Duodenal mucosa (tissue), 2 donors: Measurements from ENCODE around the gene PUS10.
A peak's percentile ranks its signal among the peaks of the same experiment; 100 is the strongest.

Source experiments
- H3K27ac ChIP-seq: one replicate; pipeline ENCODE4 v1.7.0; 2013; ENCODE audit warnings: low read depth, low read length
- H3K27me3 ChIP-seq, 2 donors: one replicate each; pipeline ENCODE4 v1.7.0; 2013; ENCODE audit warnings: low read length in 2 of 2, control low read depth in 1 of 2; ENCODE audit not compliant: insufficient read depth in 2 of 2, control insufficient read depth in 1 of 2
- H3K36me3 ChIP-seq, 2 donors: one replicate each; pipeline ENCODE4 v1.7.0; 2013; ENCODE audit warnings: low read length in 2 of 2, control low read depth in 1 of 2; ENCODE audit not compliant: insufficient read depth in 2 of 2, control insufficient read depth in 1 of 2
- H3K4me1 ChIP-seq, 2 donors: one replicate each; pipeline ENCODE4 v1.7.0; 2013; ENCODE audit warnings: low read length in 2 of 2, control low read depth in 1 of 2; ENCODE audit not compliant: insufficient read depth in 2 of 2, control insufficient read depth in 1 of 2
- H3K4me3 ChIP-seq, 2 donors: one replicate each; pipeline ENCODE4 v1.7.0; 2013; ENCODE audit warnings: low read length in 2 of 2, low read depth in 1 of 2
- H3K9ac ChIP-seq, 2 donors: one replicate each; pipeline ENCODE4 v1.7.0; 2013; ENCODE audit warnings: low read length in 2 of 2, low read depth in 1 of 2
- H3K9me3 ChIP-seq, 2 donors: one replicate each; pipeline ENCODE4 v1.7.0; 2013; ENCODE audit warnings: low read length in 2 of 2, control low read depth in 1 of 2; ENCODE audit not compliant: control insufficient read depth in 1 of 2

PUS10 gene

GRCh38 chr2:61017556-61018317 lies at the start of gene PUS10, which contains the start of gene PEX13:
TSS of gene PUS10 (minus strand) at chr2:61018255. CDS start at chr2:61011890, 6,365 bp downstream.
TSS of gene PEX13 (plus strand) at chr2:61017720. CDS start at chr2:61017760, 40 bp downstream.
- Histone ChIP-seq H3K9me3 (no peaks in the 10 kb centered on the region), H3K4me1 (peaks cover 0 to 18% of the 10 kb centered on the region in 2 donors), H3K9ac (peak within 1 kb of the TSS; percentile 85 to 96), H3K4me3 (peak within 1 kb of the TSS; percentile 92 to 98), H3K36me3 (peaks cover 0 to 6% of the 10 kb centered on the region in 2 donors), H3K27ac (peak within 1 kb of the TSS; percentile 93), H3K27me3 (no peaks in the 10 kb centered on the region)

GRCh38 chr2:61065714-61066709 lies 48.0 kb upstream of the PUS10 start, which contains the start of gene SANBR:
TSS of gene SANBR (plus strand) at chr2:61065871. CDS start at chr2:61070351, 4,480 bp downstream.
- Histone ChIP-seq H3K27ac (peak within 1 kb of the TSS; percentile 71), H3K27me3 (no peaks in the 10 kb centered on the region)

GRCh38 chr2:61059382-61059781 lies 41.3 kb upstream of the PUS10 start:
- H3K9ac ChIP-seq: no peak overlapping the region
- H3K27me3 ChIP-seq: no peaks in the 10 kb centered on the region
- peaks cover 3 to 5% of the 10 kb centered on the region in 2 donors for H3K36me3 ChIP-seq
- H3K4me1 ChIP-seq: no peaks in the 10 kb centered on the region
- no peaks in the 10 kb centered on the region for H3K9me3 ChIP-seq
- no peak overlapping the region for H3K4me3 ChIP-seq
- H3K27ac ChIP-seq: no peak overlapping the region

More at GRCh38 chr2:61065714-61066709, 48.0 kb upstream of the PUS10 start, which contains the start of gene SANBR:
- Histone ChIP-seq H3K36me3 (peaks cover 0 to 3% of the 10 kb centered on the region in 2 donors), H3K9me3 (no peaks in the 10 kb centered on the region), H3K4me3 (peak within 1 kb of the TSS; percentile 83 to 87), H3K4me1 (peaks cover 6 to 14% of the 10 kb centered on the region in 2 donors), H3K9ac (peak within 1 kb of the TSS; percentile 70 to 79)

- no peak overlapping the region for H3K9ac ChIP-seq
- H3K4me3 ChIP-seq: no peak overlapping the region
- no peak overlapping the region for H3K27ac ChIP-seq
- peaks cover 6% of the 10 kb centered on the region in 2 donors for H3K36me3 ChIP-seq
- no peaks in the 10 kb centered on the region for H3K9me3 ChIP-seq
- no peaks in the 10 kb centered on the region for H3K27me3 ChIP-seq
- H3K4me1 ChIP-seq: no peaks in the 10 kb centered on the region
Measured at GRCh38 chr2:61057562-61057961, 39.5 kb upstream of the PUS10 start.

- Histone ChIP-seq H3K27ac (no peak overlapping the region), H3K27me3 (no peaks in the 10 kb centered on the region), H3K4me3 (no peak overlapping the region), H3K9ac (no peak overlapping the region), H3K36me3 (peaks cover 6 to 16% of the 10 kb centered on the region in 2 donors), H3K4me1 (no peaks in the 10 kb centered on the region), H3K9me3 (no peaks in the 10 kb centered on the region)
Measured at GRCh38 chr2:61055557-61055956, 37.5 kb upstream of the PUS10 start.

- H3K9me3 ChIP-seq: no peaks in the 10 kb centered on the region
- peaks cover 15 to 27% of the 10 kb centered on the region in 2 donors for H3K36me3 ChIP-seq
- H3K27ac ChIP-seq: no peak overlapping the region
- H3K9ac ChIP-seq: no peak overlapping the region
- H3K4me1 ChIP-seq: no peaks in the 10 kb centered on the region
- H3K4me3 ChIP-seq: no peak overlapping the region
- H3K27me3 ChIP-seq: no peaks in the 10 kb centered on the region
Measured at GRCh38 chr2:61045999-61046398, 27.9 kb upstream of the PUS10 start.

GRCh38 chr2:61045226-61045625 lies 27.2 kb upstream of the PUS10 start:
- H3K4me1 ChIP-seq: no peaks in the 10 kb centered on the region
- no peak overlapping the region for H3K27ac ChIP-seq
- peaks cover 14 to 22% of the 10 kb centered on the region in 2 donors for H3K36me3 ChIP-seq
- H3K9ac ChIP-seq: no peak overlapping the region
- H3K9me3 ChIP-seq: no peaks in the 10 kb centered on the region
- no peak overlapping the region for H3K4me3 ChIP-seq
- no peaks in the 10 kb centered on the region for H3K27me3 ChIP-seq

GRCh38 chr2:61044636-61045035 lies 26.6 kb upstream of the PUS10 start:
- no peak overlapping the region for H3K4me3 ChIP-seq
- no peak overlapping the region for H3K27ac ChIP-seq
- no peaks in the 10 kb centered on the region for H3K4me1 ChIP-seq
- H3K9ac ChIP-seq: no peak overlapping the region
- peaks cover 12 to 18% of the 10 kb centered on the region in 2 donors for H3K36me3 ChIP-seq
- H3K27me3 ChIP-seq: no peaks in the 10 kb centered on the region
- H3K9me3 ChIP-seq: no peaks in the 10 kb centered on the region

- Histone ChIP-seq H3K9ac (no peak overlapping the region), H3K9me3 (no peaks in the 10 kb centered on the region), H3K27me3 (no peaks in the 10 kb centered on the region), H3K36me3 (peaks cover 4 to 7% of the 10 kb centered on the region in 2 donors), H3K4me1 (no peaks in the 10 kb centered on the region), H3K27ac (no peak overlapping the region), H3K4me3 (no peak overlapping the region)
Measured at GRCh38 chr2:61042807-61043206, 24.8 kb upstream of the PUS10 start.
